Kidney epithelial cell (primary cell): ENCODE measurements around the gene FRG2. TPM values are rescaled to one million over a fixed set of nuclear protein-coding genes. Genes with fewer than 3 reads are reported as not detected.
"Not testable (repeated sequence)": the region's sequence is repeated elsewhere in the genome, so short reads cannot be mapped to it uniquely, and the experiment has no call there.

Experiments
- DNase-seq: peaks from one replicate; pipeline ENCODE4 v3.0.0-alpha.2; 2010; ENCODE audit warnings: low read depth
- H3K27me3 ChIP-seq: 2 replicates; pipeline ENCODE4 v1.6.0; 2011; ENCODE audit warnings: low read length; ENCODE audit not compliant: control insufficient read depth, insufficient read depth
- H3K36me3 ChIP-seq: 2 replicates; pipeline ENCODE4 v1.5.1; 2011; ENCODE audit warnings: low read length; ENCODE audit not compliant: control insufficient read depth, insufficient read depth
- H3K4me3 ChIP-seq: 2 replicates; pipeline ENCODE4 v1.5.1; 2011; ENCODE audit warnings: low read depth, mild to moderate bottlenecking, control low read depth, low read length
- CTCF ChIP-seq: IDR thresholded peaks from 2 replicates; pipeline ENCODE4 v1.5.1; 2011; ENCODE audit warnings: mild to moderate bottlenecking, moderate library complexity, low read length, control low read depth, inconsistent platforms; ENCODE audit not compliant: insufficient read depth, poor library complexity, severe bottlenecking
- total RNA-seq: library from RNA; depleted of rRNA; stranded (reverse); fragments of >200 nt; gene quantifications from 2 replicates; pipeline ENCODE4 v1.2.3, GENCODE V29; 2015

Gene FRG2
- total RNA-seq, 1 donor from 2014 or later: not detected

DNA sequence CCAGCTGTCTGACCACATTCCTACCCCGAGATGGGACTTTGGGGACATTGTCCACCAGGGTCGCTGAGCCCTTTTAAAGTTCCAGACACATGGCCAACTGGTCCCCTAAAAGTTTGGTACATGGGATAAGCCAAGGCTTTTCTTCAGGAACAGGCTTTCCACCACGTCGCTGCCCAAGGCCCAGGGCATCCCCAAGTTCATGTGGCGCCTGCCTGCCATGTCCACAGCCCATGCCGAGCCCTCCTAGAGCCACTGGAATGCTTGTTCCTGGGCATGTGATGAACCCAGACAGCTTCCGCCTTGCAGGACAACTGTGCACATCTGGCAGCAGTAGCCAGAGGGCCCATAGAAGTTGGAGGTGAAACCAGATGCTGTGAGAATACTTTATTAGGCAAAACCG, 45.1 kb downstream of the FRG2 start:
- TF ChIP-seq CTCF: no peak
- Histone ChIP-seq H3K27me3 (no peaks in the 10 kb centered on the region), H3K4me3 (no peak overlapping the region), H3K36me3 (no peaks in the 10 kb centered on the region)
- DNase-seq: no peak

GRCh38 chr4:189980292-189980691, 46.8 kb downstream of the FRG2 start:
- DNase-seq, H3K27me3 ChIP-seq, H3K4me3 ChIP-seq, H3K36me3 ChIP-seq: not testable (repeated sequence)

DNA sequence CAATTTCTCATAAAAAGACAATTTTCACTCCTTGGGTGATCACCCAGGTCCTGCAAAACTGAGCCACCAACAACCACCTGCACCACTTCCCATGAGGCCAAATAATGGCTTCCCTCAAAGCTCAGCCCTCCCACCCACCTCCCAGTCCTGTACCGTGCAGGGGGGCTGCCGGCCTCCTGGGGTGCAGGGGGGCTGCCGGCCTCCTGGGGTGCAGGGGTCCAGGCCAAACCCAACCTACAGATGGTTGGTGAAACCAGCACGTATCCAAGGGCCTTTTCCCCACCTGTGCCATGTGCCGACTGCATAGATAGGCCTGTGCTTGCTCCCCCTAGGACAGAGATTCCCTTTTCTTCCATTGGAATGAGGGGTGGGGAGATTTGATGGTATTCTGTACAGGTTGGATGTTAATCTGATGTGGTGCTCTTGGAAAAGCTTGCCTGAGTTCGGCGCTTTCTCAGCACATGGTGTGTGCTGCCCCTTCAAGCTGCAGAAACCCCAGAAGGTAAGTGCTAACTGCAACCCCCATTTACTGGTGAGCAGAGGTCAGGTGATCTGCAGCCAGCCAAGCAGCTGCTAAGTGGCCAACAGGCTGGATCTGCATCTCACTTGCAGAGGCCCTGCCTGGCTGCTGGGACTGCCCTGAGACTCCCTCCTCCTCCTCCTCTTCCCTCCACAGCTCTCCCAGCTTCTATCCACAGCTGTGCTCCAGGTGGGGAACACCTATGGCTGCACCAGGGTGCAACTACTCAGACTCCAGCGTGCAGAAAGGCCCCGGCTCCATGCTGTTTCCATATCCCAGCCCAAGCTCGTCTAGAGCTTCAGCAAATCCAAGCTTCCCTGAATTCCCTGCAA, 47.6 kb downstream of the FRG2 start:
- Histone ChIP-seq H3K4me3 (no peak overlapping the region), H3K36me3 (no peaks in the 10 kb centered on the region), H3K27me3 (no peaks in the 10 kb centered on the region)
- no peak for DNase-seq
- no peak for TF ChIP-seq CTCF

Other genes starting within 250 kb of the FRG2 start
- 37.0 and 53.7 TPM in 2 replicates for gene FRG1, start 86.4 kb downstream of the FRG2 start, total RNA-seq
- not detected in 2 replicates for gene DBET, start 37.2 kb upstream of the FRG2 start, total RNA-seq
- not detected in 2 replicates for gene DUX4, start 146.5 kb upstream of the FRG2 start, total RNA-seq